Stimulated activated naive CD8-positive, alpha-beta T cell treated with anti-CD3 and anti-CD28 coated beads, Interleukin-15, amount 100 ng/mL, for 72 hours (primary cell): ENCODE data around the gene RIPOR3.
"Not testable (repeated sequence)": the region's sequence is repeated elsewhere in the genome, so short reads cannot be mapped to it uniquely, and the experiment has no call there.

Source experiments
- ATAC-seq: fragments of 150-1000 bp; cut with Tn5 transposase; 2 replicates; pipeline ENCODE4 v1.10.0; 2021; ENCODE audit warnings: mild to moderate bottlenecking, moderate library complexity
- DNase-seq, 2 donors: peaks; one replicate each; pipeline ENCODE4 v3.0.0; 2021 to 2022
- H3K27ac Mint-ChIP-seq, 2 donors: one replicate each; pipeline ENCODE4 v1.8.0; 2022; ENCODE audit warnings: mild to moderate bottlenecking in 2 of 2, mixed read lengths in 2 of 2, moderate library complexity in 2 of 2
- H3K27me3 Mint-ChIP-seq: one replicate; pipeline ENCODE4 v1.8.0; 2022; ENCODE audit warnings: mixed read lengths
- H3K4me1 Mint-ChIP-seq: one replicate; pipeline ENCODE4 v1.8.0; 2022; ENCODE audit warnings: mild to moderate bottlenecking, mixed read lengths
- H3K4me3 Mint-ChIP-seq, 2 donors: one replicate each; pipeline ENCODE4 v1.8.0; 2022; ENCODE audit warnings: mild to moderate bottlenecking in 2 of 2, mixed read lengths in 2 of 2, moderate library complexity in 1 of 2
- H3K9me3 Mint-ChIP-seq, 2 donors: one replicate each; pipeline ENCODE4 v1.8.0; 2022; ENCODE audit warnings: mixed read lengths in 2 of 2

Gene RIPOR3

DNA sequence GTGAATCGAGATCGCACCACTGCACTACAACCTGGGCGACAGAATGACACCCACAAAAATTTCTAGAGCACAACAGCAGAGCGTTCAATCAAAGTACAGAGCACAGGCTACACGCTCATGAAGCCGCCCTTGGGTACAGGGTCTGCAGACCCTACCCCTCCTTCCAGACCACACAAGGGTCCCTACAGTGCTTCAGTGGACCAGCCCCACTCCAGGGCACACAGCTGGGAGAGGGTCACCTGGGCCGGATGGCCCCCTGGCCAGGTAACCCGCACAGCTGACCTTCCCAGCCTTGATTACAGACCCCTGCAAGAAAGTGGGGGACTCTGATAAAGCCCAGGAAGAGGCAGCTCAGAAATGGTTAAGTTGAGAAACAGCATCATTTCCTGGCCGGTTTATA is 63.6 kb downstream of the RIPOR3 start:
- ATAC-seq = no peak
- no peak overlapping the region for H3K4me3 Mint-ChIP-seq
- H3K4me1 Mint-ChIP-seq = no peaks in the 10 kb centered on the region
- no peaks in the 10 kb centered on the region for H3K9me3 Mint-ChIP-seq
- H3K27ac Mint-ChIP-seq = no peak overlapping the region
- H3K27me3 Mint-ChIP-seq = no peaks in the 10 kb centered on the region
- DNase-seq = no peak

DNA sequence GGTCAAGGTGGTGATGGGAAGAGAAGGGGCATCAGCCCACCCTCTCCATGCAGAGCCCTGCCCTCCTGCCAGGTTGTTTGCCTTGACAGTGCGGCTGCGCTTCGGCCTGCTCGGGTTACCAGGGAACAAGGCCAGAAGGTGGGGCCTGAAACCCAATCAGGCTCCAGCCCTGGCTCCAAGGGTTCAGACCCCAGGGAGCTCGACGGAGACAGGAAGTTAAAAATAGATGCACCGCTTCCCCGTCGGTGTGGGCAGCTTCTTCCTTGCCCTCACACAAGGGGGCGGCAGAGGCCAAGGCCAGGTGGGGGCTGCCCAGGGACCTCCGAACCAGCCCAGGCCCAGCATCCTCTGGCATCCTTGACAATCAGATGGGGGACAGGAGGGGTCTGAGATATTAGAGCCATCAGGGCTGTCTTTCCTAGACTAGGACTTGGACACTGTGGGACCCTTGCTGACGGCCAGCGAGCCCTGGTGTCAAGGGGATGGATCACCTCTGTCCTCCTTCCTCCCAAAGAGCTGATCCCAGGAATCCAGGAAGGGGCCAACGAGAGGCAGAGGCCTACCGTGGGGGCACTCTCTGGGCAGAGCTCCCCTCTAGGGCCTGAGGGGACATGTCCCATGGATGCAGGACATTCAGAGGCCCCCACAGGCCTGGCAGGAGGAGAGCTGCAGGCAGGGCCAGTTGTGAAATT is 65.2 kb downstream of the RIPOR3 start:
- DNase-seq (peak; percentile 28 to 42), ATAC-seq (peak; percentile 57)
- H3K27ac Mint-ChIP-seq = no peak overlapping the region
- H3K27me3 Mint-ChIP-seq = no peaks in the 10 kb centered on the region
- no peaks in the 10 kb centered on the region for H3K4me1 Mint-ChIP-seq
- peaks cover 2% of the 10 kb centered on the region in 2 donors for H3K9me3 Mint-ChIP-seq
- no peak overlapping the region for H3K4me3 Mint-ChIP-seq

DNA sequence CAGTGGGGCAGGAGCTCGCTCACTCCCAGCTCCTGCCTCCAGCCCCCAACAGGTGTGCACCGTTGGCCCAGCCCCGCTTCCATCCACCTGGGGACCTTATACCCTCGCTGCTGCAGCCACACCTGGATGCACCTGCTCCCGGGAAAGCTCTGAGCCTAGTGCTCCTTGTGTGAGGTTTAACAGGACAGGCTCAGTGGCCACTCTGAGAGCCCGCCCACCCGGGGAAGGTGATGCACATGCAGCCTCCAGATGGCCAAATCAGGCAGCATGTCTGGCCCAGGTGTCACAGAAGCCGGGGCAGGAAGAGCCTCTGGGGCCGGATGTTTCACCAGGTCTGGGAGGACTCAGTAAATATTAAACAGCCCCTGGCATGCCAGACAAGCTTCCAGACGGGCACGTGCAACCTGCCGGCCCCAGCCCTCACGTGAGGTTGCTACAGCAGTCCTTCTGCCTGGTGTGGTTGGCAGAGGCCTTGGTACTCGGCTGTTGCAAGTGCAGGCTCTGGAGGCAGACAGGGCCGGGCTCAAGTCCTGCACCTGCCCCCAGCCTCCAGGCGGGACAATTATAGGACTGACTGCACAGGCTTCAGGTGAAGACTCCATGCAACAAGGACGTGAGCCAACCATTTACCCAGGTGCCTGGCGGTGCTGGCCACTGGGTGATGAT is 66.9 kb downstream of the RIPOR3 start:
- Mint-ChIP-seq H3K4me3 (no peak overlapping the region), H3K9me3 (peaks cover 9 to 10% of the 10 kb centered on the region in 2 donors), H3K27me3 (no peaks in the 10 kb centered on the region), H3K27ac (no peak overlapping the region), H3K4me1 (no peaks in the 10 kb centered on the region)
- DNase-seq (no peak), ATAC-seq (no peak)

DNA sequence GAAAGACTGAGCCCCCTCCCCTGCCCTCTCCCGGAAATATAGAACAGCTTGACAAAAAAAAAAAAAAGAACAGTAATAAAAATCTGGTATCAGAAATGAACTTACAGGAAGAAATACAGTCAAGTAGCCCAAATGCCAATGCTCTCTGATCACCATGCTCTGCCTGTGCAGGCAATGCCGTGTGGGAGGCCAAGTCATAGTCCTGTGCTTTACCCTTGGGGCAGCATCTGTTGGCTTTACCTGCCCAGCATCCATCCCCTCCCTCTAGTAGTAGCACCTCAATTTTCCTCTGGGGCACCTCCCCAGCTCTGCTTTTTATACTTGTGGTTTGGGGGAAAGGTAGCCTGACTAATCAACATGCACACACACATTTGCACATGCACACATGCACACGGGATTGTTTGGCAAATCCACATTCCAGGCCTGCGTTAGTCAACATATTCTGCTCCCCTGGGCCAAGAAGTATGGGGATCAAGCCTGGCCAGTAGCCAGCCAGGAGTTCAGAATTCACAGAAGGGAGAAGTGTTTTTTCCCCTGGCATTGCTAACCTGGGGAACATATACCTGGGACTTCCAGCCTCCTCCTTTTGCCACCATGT is 70.2 kb downstream of the RIPOR3 start:
- DNase-seq (no peak), ATAC-seq (no peak)
- H3K27ac Mint-ChIP-seq = no peak overlapping the region
- H3K4me3 Mint-ChIP-seq = no peak overlapping the region
- H3K27me3 Mint-ChIP-seq = no peaks in the 10 kb centered on the region
- H3K4me1 Mint-ChIP-seq = no peaks in the 10 kb centered on the region
- peaks cover 9 to 10% of the 10 kb centered on the region in 2 donors for H3K9me3 Mint-ChIP-seq

DNA sequence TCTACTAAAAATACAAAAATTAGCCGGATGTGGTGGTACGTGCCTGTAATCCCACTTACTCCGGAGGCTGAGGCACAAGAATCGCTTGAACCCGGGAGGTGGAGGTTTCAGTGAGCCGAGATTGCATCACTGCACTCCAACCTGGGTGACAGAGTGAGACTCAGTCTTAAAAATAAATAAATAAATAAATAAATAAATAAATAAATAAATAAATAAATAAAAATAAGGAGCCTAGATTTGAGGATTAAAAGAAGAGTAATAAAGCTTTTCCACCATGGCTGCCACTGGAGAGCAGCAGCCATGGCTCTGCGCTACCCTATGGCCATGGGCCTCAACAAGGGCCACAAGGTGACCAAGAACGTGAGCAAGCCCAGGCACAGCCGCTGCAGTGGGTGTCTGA is 70.9 kb downstream of the RIPOR3 start:
- not testable (repeated sequence) for H3K27ac Mint-ChIP-seq, DNase-seq, H3K4me1 Mint-ChIP-seq, ATAC-seq, H3K4me3 Mint-ChIP-seq, H3K27me3 Mint-ChIP-seq
- peaks cover 9 to 10% of the 10 kb centered on the region in 2 donors for H3K9me3 Mint-ChIP-seq

DNA sequence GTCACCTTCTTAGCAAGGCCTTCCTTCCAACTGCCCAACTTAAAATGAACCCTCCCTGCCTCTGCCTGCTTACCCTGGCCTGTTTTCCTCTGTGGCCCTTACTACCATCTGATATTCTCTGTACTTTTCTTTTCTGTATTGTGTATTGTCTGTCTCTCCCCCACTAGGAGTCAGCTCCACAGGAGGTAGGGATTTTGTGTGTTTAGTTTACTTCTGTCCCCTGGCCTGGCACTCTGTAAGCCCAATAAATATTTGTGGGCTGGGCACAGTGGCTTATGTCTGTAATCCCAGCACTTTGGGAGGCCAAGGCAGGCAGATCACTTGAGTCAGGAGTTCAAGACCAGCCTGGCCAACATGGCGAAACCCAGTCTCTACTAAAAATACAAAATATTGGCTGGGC is 72.8 kb downstream of the RIPOR3 start:
- no peaks in the 10 kb centered on the region for H3K27me3 Mint-ChIP-seq
- DNase-seq = no peak
- no peak overlapping the region for H3K4me3 Mint-ChIP-seq
- no peaks in the 10 kb centered on the region for H3K4me1 Mint-ChIP-seq
- ATAC-seq = no peak
- H3K27ac Mint-ChIP-seq = no peak overlapping the region
- peaks cover 9 to 10% of the 10 kb centered on the region in 2 donors for H3K9me3 Mint-ChIP-seq

DNA sequence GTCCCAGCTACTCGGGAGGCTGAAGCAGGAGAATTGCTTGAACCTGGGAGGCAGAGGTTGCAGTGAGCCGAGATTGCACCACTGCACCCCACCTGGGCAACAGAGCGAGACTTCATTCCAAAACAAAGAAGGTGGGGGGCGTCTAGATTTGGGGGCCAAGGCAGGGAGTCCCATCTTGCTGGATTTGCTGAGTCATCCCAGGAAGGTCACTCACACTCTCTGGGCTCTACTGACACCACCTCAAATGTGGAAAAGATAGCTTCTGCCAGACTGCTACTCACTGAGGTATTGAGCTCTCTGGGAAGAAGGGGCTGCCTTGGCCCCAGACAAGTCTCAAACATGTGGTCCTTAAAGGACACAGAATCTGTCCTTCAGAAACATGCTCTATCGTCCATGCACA is 74.3 kb downstream of the RIPOR3 start:
- ATAC-seq (no peak), DNase-seq (no peak)
- Mint-ChIP-seq H3K27ac (no peak overlapping the region), H3K9me3 (peaks cover 9 to 10% of the 10 kb centered on the region in 2 donors), H3K4me1 (no peaks in the 10 kb centered on the region), H3K4me3 (no peak overlapping the region), H3K27me3 (no peaks in the 10 kb centered on the region)

DNA sequence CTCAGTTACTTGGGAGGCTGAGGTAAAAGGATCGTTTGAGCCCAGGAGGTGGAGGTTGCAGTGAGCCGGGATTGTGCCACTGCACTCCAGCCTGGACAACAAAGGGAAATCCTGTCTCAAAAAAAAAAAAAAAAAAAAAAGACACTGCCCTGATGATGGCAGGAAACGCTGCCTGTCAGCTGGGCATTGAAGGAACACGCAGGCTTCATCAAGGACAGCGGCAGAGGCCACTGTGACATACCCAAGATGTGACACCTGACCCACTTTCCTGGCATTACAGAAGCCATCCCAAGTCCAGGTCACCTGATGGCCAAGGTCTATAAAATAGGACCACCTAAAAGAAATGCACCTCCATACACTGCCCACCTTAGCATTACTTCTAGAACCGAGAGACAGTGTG is 75.9 kb downstream of the RIPOR3 start:
- DNase-seq = no peak
- Mint-ChIP-seq H3K27me3 (no peaks in the 10 kb centered on the region), H3K9me3 (peaks cover 0 to under 1% of the 10 kb centered on the region in 2 donors), H3K4me1 (no peaks in the 10 kb centered on the region), H3K27ac (no peak overlapping the region), H3K4me3 (no peak overlapping the region)
- no peak for ATAC-seq

DNA sequence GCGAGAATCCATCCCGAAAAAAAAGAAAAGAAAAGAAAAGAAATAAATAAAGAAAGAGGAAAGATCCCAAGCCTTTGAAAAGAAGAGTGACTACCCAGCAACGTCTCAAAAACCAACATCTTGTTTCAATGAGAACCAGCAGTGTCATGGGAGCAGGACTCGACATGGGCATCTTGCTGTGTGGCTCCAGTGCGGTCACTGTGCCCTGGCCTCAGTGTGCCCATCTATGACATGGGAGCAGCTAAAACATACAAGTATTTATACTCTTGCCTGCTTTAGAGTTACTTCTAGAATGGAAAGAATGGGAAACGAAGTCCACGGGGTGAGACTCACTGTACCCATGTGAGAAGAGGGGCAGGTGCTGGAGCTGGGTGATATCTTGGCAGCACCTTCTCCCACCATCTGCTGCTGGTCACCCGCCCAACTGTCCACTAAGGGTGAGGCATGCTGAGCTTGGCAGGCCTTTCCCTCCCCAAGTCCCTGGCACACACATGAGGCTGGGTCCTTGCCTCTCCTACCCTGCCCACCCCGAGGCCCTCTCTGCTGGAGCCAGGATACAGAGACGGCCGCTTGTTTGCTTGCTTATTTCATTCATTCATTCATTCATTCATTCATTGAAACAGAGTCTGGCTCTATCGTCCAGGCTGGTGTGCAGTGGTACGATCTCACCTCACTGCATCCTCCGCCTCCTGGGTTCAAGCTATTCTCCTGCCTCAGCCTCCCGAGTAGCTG is 77.7 kb downstream of the RIPOR3 start:
- Mint-ChIP-seq H3K9me3 (no peaks in the 10 kb centered on the region), H3K27me3 (no peaks in the 10 kb centered on the region), H3K27ac (no peak overlapping the region), H3K4me3 (no peak overlapping the region), H3K4me1 (no peaks in the 10 kb centered on the region)
- DNase-seq = no peak
- no peak for ATAC-seq

DNA sequence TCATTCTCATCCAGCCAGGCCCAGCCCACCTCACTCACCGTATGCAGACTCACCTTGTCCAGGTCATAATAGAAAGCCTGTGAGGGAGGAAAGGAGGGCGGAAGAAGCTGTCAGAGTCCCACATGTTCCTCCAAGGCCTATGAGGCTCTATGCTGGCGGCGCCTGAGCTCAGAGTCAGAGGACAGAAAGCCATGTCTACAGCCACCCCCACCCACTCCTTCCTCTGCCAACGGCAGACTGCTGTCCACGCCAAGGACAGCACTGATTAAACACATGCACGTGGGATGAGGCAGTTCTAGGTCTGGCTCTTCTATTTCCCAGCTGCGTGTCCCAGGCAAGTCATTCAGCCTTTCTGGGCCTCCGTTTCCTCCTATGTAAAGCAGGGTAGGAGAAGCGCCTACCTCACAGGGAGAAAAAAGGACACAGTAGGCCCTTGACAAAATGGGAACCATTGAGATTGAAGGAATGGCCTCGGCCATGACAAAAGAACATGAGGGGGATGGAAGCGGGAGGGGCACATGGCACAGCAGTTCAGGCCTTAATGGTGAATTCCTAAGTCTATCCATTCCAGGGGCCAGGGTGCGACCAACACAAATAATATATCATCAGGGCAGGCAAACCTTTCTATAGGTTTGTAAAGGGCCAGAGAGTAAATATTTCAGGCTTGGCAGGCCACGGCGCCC is 80.1 kb downstream of the RIPOR3 start:
- DNase-seq (no peak), ATAC-seq (no peak)
- no peak overlapping the region for H3K4me3 Mint-ChIP-seq
- H3K27me3 Mint-ChIP-seq = peaks cover 9% of the 10 kb centered on the region
- no peak overlapping the region for H3K27ac Mint-ChIP-seq
- H3K9me3 Mint-ChIP-seq = no peaks in the 10 kb centered on the region
- H3K4me1 Mint-ChIP-seq = no peaks in the 10 kb centered on the region

DNA sequence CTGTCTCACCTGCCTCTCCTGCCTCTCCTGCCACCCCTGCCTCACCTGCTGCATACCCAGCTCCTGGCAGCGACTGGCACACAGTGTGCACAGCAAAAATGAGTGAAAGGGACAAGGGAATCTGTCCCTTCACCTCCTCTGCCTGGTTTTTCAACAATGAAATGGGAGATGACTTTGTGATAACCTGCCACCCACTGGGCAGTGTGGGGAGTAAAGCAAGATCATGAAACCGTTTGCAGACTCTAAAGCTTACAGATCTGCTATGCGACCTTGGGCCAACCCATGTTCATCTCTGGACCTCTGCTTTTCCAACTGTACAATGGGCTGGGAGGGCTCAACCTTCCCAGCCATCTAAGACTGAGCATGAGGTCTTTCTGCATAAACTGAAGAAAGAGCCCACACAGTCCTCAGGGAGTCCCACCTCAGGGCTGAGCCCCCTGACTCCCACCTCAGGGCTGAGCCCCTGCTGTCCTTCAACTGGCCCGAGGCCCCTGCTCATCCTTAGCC is 81.1 kb downstream of the RIPOR3 start:
- Mint-ChIP-seq H3K27me3 (peaks cover 9% of the 10 kb centered on the region), H3K4me1 (no peaks in the 10 kb centered on the region), H3K4me3 (no peak overlapping the region), H3K9me3 (no peaks in the 10 kb centered on the region), H3K27ac (no peak overlapping the region)
- ATAC-seq = no peak
- no peak for DNase-seq

DNA sequence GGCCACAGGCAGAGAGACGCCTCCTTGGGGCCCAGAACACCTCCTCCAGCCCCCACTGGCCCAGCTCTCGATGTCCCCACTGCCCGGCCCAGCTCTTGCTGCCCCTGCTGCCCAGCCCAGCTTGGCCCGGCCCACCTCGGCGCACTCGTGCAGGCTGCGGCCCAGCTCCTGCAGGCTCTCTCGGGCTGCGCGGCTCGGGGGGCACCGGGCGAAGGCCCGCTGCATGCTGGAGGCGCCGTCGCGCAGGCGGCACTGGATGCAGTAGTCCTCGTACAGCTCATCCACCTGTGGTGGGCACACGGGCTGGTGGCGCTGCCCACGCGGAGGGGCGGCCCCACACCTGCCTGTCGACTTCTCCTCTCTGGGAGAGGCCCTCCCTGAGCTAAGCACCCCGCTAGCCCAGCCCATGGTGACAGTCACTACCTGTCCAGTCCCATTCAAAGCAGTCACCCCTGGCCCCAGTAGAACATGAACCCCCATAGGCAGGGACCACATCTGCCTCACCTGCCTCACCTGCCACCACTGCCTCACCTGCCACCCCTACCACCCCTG is 81.8 kb downstream of the RIPOR3 start:
- ATAC-seq (peak; percentile 37), DNase-seq (no peak)
- H3K9me3 Mint-ChIP-seq = no peaks in the 10 kb centered on the region
- no peaks in the 10 kb centered on the region for H3K4me1 Mint-ChIP-seq
- H3K27me3 Mint-ChIP-seq = peaks cover 9% of the 10 kb centered on the region
- H3K27ac Mint-ChIP-seq = peak overlapping the region in 1 of 2 donors; percentile 74
- no peak overlapping the region for H3K4me3 Mint-ChIP-seq

DNA sequence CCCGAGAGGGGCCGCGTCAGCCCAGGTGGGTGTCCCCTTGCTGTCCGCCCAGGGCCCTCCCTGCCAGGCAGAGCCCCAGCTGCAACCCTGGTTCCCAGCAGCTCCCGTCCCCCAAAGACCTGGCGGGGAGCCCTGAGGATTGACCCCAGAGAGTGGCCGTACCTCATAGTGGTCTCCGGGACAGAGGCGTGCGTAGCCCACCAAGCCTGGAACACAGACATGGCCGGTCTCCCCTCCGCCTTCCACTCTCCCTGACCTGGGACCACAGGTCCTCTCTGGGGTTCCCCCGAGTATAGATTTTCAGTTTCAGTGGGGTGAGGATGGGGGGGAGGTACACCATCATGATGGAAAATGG is 82.6 kb downstream of the RIPOR3 start:
- Mint-ChIP-seq H3K4me3 (no peak overlapping the region), H3K27me3 (peaks cover 9% of the 10 kb centered on the region), H3K4me1 (no peaks in the 10 kb centered on the region), H3K27ac (no peak overlapping the region), H3K9me3 (no peaks in the 10 kb centered on the region)
- DNase-seq (no peak), ATAC-seq (peak; percentile 20)

DNA sequence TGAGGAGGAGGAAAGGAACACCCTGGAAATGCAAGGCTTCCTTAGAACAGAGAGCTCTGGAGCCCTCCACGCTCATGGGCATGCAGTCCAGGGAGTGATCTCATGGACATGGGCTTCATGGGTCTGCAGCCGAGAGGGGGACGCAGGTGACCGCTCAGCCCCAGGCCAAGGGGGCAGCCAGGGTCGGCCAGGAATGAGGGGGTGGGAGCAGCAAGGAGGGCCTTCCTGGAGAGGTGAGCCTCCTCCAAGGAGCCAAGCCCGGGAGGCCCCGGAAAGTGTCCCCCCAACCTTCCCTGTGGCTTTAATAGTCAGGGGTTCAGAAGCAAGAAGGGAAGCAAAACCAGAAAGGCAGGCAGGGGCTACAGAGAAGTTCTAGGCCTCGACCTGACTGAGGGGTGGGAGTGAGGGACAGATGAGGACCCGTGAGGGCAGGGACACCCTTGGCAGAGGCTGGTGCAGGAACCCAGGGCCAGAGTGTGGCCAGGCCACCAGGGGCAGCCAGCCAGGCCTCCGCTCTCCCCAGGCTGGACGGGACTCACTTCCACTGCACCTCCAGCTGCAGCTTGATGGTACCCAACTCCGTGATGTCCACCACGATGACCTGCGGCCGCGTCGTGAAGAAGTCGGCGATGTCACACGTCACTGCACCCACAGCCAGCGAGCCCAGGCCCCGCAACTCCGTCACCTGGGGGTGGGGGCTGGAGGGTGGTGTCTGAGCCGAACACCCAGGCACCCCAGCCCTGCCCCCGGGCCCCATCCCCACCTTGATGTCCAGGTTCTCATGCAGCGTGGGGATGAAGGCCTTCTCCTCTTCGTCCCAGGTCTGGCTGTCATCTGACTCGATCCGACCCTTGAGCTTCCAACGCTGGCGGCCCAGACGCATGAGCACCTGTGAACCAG is 83.2 kb downstream of the RIPOR3 start:
- no peaks in the 10 kb centered on the region for H3K4me1 Mint-ChIP-seq
- H3K27ac Mint-ChIP-seq = no peak overlapping the region
- no peaks in the 10 kb centered on the region for H3K9me3 Mint-ChIP-seq
- no peak overlapping the region for H3K4me3 Mint-ChIP-seq
- ATAC-seq (peak; percentile 15), DNase-seq (no peak)
- H3K27me3 Mint-ChIP-seq = peaks cover 12% of the 10 kb centered on the region
